ENCODE measurements around the gene GYPC. TPM values are rescaled to one million over a fixed set of nuclear protein-coding genes. Genes with fewer than 3 reads are reported as not detected.

Gene GYPC
- total RNA-seq (2014; rRNA removed; shearing (Covaris generic)) (24.0 and 42.6 TPM in 2 replicates), polyA plus RNA-seq (2016; fragmentation: Nextera tagmentation; extraction: Ambion mirVana) (45.8 and 48.2 TPM in 2 replicates)

GRCh38 chr2:126655500-126656430 is at the start of gene GYPC:
Gene GYPC, plus strand, starts transcription at chr2:126656158. Its CDS starts 106 bp downstream, at chr2:126656264.
- Histone ChIP-seq H3K4me3 (peak within 1 kb of the TSS; percentile 81), H3K9me2 (ENCODE audit: insufficient read depth) (no peaks in the 10 kb centered on the region), H3K36me3 (ENCODE audit: low read depth) (no peaks in the 10 kb centered on the region), H3K4me2 (ENCODE audit: unreplicated experiment) (peak within 1 kb of the TSS; percentile 97), H4K20me1 (ENCODE audit: insufficient read depth) (no peaks in the 10 kb centered on the region), H2AFZ (peak within 1 kb of the TSS; percentile 84), H3F3A (ENCODE audit: insufficient read depth) (peaks cover 27% of the 10 kb centered on the region), H3K79me2 (ENCODE audit: insufficient read depth) (peaks cover 12% of the 10 kb centered on the region; the same call in 1 of the 2 replicates), H3K9me3 (ENCODE audit: low read depth) (no peaks in the 10 kb centered on the region), H3K9ac (peak within 1 kb of the TSS; percentile 97), H3K4me1 (ENCODE audit: insufficient read depth) (peaks cover 35% of the 10 kb centered on the region), H3K27ac (peak within 1 kb of the TSS; percentile 99), H3K27me3 (replicated peaks; ENCODE audit: insufficient read depth) (no peaks in the 10 kb centered on the region)
- WGBS, 2 experiments (ENCODE audit: low coverage in 1 of 2, low lambda C conversion rate in 2 of 2, missing lambda C conversion rate in 2 of 2): 5 to 7% methylated on average over 34 to 44 of the region's 51 CpGs
- TF ChIP-seq EZH2phosphoT487 (IDR thresholded peaks at IDR 0.05; ENCODE audit: insufficient read depth, low read depth) (no peak), EZH2 (IDR thresholded peaks at IDR 0.05; ENCODE audit: insufficient read depth, poor library complexity, severe bottlenecking) (no peak)
- peak; percentile 78 for DNase-seq
- in situ Hi-C loops (cut with MboI): no loop called here

GRCh38 chr2:126614524-126615227 is 41.3 kb upstream of the GYPC start:
- 0% methylated on average over 1 of the region's 1 CpG for WGBS, 2 experiments (ENCODE audit: low coverage in 1 of 2, low lambda C conversion rate in 2 of 2, missing lambda C conversion rate in 2 of 2)
- Histone ChIP-seq H3K9me2 (ENCODE audit: insufficient read depth) (no peaks in the 10 kb centered on the region), H3K79me2 (ENCODE audit: insufficient read depth) (no peaks in the 10 kb centered on the region), H3K4me2 (ENCODE audit: unreplicated experiment) (peak overlapping the region; percentile 1), H3K4me1 (ENCODE audit: insufficient read depth) (no peaks in the 10 kb centered on the region), H4K20me1 (ENCODE audit: insufficient read depth) (no peaks in the 10 kb centered on the region), H3K9me3 (ENCODE audit: low read depth) (no peaks in the 10 kb centered on the region), H3K36me3 (ENCODE audit: low read depth) (no peaks in the 10 kb centered on the region), H3K27me3 (replicated peaks; ENCODE audit: insufficient read depth) (no peaks in the 10 kb centered on the region), H2AFZ (no peak overlapping the region), H3K27ac (no peak overlapping the region), H3K4me3 (no peak overlapping the region), H3K9ac (no peak overlapping the region), H3F3A (ENCODE audit: insufficient read depth) (no peaks in the 10 kb centered on the region)
- no peak for TF ChIP-seq EZH2 (IDR thresholded peaks at IDR 0.05; ENCODE audit: insufficient read depth, poor library complexity, severe bottlenecking)
- no peak for TF ChIP-seq EZH2phosphoT487 (IDR thresholded peaks at IDR 0.05; ENCODE audit: insufficient read depth, low read depth)
- peak; percentile 52 for DNase-seq
- in situ Hi-C loops (cut with MboI): no loop called here

- DNase-seq: no peak
- H3K4me3 ChIP-seq: no peak overlapping the region
- no peaks in the 10 kb centered on the region for H3K9me3 ChIP-seq (ENCODE audit: low read depth)
- TF ChIP-seq EZH2phosphoT487 (IDR thresholded peaks at IDR 0.05; ENCODE audit: insufficient read depth, low read depth) (no peak), EZH2 (IDR thresholded peaks at IDR 0.05; ENCODE audit: insufficient read depth, poor library complexity, severe bottlenecking) (no peak)
- H3K4me2 ChIP-seq (ENCODE audit: unreplicated experiment): no peak overlapping the region
- no peak overlapping the region for H2AFZ ChIP-seq
- H3F3A ChIP-seq (ENCODE audit: insufficient read depth): no peaks in the 10 kb centered on the region
- H3K27me3 ChIP-seq (replicated peaks; ENCODE audit: insufficient read depth): no peaks in the 10 kb centered on the region
- no peak overlapping the region for H3K27ac ChIP-seq
- no peaks in the 10 kb centered on the region for H3K79me2 ChIP-seq (ENCODE audit: insufficient read depth)
- H3K9me2 ChIP-seq (ENCODE audit: insufficient read depth): no peaks in the 10 kb centered on the region
- WGBS, 2 experiments (ENCODE audit: low coverage in 1 of 2, low lambda C conversion rate in 2 of 2, missing lambda C conversion rate in 2 of 2): 22 to 32% methylated on average over 6 of the region's 6 CpGs
- in situ Hi-C loops (cut with MboI): no loop called here
- H3K9ac ChIP-seq: no peak overlapping the region
- no peaks in the 10 kb centered on the region for H3K36me3 ChIP-seq (ENCODE audit: low read depth)
- no peaks in the 10 kb centered on the region for H3K4me1 ChIP-seq (ENCODE audit: insufficient read depth)
- H4K20me1 ChIP-seq (ENCODE audit: insufficient read depth): no peaks in the 10 kb centered on the region
Observed at GRCh38 chr2:126616606-126617069, 39.3 kb upstream of the GYPC start.

- no peak for DNase-seq
- H3K9ac ChIP-seq: no peak overlapping the region
- no peaks in the 10 kb centered on the region for H3K4me1 ChIP-seq (ENCODE audit: insufficient read depth)
- no peaks in the 10 kb centered on the region for H3F3A ChIP-seq (ENCODE audit: insufficient read depth)
- no peaks in the 10 kb centered on the region for H4K20me1 ChIP-seq (ENCODE audit: insufficient read depth)
- no peak overlapping the region for H2AFZ ChIP-seq
- no peaks in the 10 kb centered on the region for H3K36me3 ChIP-seq (ENCODE audit: low read depth)
- in situ Hi-C loops (cut with MboI): no loop called here
- TF ChIP-seq EZH2phosphoT487 (IDR thresholded peaks at IDR 0.05; ENCODE audit: insufficient read depth, low read depth): no peak
- TF ChIP-seq EZH2 (IDR thresholded peaks at IDR 0.05; ENCODE audit: insufficient read depth, poor library complexity, severe bottlenecking): no peak
- no peaks in the 10 kb centered on the region for H3K9me3 ChIP-seq (ENCODE audit: low read depth)
- no peaks in the 10 kb centered on the region for H3K9me2 ChIP-seq (ENCODE audit: insufficient read depth)
- H3K79me2 ChIP-seq (ENCODE audit: insufficient read depth): no peaks in the 10 kb centered on the region
- no peaks in the 10 kb centered on the region for H3K27me3 ChIP-seq (replicated peaks; ENCODE audit: insufficient read depth)
- WGBS, 2 experiments (ENCODE audit: low coverage in 1 of 2, low lambda C conversion rate in 2 of 2, missing lambda C conversion rate in 2 of 2): 24 to 41% methylated on average over 2 of the region's 2 CpGs
- H3K27ac ChIP-seq: no peak overlapping the region
- no peak overlapping the region for H3K4me3 ChIP-seq
- H3K4me2 ChIP-seq (ENCODE audit: unreplicated experiment): no peak overlapping the region
Observed at GRCh38 chr2:126620302-126620701, 35.7 kb upstream of the GYPC start.

Data from GM23248 (cell line).